Activated CD4-positive, alpha-beta T cell treated with anti-CD3 and anti-CD28 coated beads, Interleukin-10, Interleukin-2, amounts not matched to agents 100 ng/mL and 50 ng/mL, durations not matched to agents 16 hours and 8 hours (primary cell): ENCODE results near the gene PLD5.
"Not testable (repeated sequence)": the region's sequence is repeated elsewhere in the genome, so short reads cannot be mapped to it uniquely, and the experiment has no call there.

Experiments used
- DNase-seq: peaks from one replicate; pipeline ENCODE4 v3.0.0-alpha.2; 2020

The PLD5 gene

DNA sequence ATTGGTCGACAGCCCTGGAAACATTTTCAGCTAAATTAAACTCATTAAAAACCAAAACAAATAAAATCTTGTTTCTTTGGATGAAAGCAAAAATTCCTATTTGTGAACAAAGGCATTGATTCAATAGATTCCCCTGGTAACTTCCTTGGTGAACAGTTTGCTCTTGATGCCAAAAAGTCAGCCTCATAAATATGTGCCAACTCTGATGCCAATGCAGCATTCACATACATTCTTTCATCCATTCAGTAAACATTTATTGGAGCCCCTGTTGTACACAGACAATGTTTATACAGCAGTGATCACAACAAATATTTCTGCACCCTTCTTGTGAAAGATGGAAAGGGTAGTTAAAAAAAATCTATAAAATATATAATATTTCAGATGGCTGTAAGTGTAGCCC is 107.8 kb downstream of the PLD5 start:
- no peak for DNase-seq

DNA sequence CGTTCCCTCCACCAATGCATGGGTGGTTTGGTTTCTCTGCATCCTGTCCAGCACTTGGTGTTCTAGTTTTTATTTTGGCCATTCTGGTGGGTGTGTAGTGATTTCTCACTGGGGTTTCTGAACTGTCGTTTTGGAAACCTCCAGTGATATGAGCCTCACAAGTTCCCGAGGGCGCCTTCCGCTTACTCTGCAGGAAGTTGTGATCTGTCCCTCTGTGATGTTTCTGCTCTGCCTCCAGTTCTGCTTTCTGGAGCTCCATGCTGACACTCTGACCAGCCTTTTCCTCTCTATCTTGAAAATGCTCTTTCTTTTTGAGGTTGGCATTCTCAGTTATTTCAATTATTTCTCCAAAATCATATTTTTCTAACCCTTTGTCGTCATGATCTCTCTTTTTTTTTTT is 111.6 kb downstream of the PLD5 start:
- DNase-seq: no peak

DNA sequence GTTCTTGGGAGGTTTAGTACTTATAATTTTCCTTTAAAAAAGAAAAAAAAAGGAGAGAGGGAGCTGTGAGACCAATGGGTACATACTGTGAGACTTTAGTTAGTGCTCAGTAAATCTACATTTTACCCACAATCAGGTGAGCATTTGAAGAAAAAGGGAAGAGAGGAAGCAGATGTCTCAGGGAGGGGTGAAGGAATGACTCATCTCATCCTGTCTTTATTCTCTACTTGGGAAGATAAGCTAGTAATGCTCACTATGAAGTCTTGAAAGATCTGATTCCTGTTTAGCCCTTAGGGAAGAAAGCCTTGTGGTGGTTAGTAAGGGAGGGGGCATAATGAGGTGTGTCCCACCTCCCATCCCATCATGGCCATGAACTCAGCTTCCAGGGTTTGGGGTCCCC is 112.6 kb downstream of the PLD5 start:
- DNase-seq: no peak

DNA sequence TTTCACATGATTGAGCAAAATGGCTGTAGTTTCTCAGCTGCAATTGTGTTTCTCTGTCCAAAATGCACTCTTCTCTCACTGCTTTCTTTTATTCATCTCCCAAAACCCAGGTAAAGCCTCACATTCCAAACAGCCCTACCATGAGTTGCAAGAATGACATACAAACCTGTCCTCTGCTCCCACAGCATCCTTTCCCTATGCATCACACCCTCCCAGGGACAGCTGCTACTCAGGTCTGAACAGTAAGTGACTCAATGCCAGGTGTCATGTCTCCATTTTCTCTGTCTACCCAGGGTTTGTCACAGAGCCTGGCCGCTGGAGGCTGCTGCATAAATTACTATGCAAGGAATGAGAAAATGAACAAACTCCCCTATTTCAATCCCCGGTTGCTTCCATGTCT is 118.5 kb downstream of the PLD5 start:
- no peak for DNase-seq

DNA sequence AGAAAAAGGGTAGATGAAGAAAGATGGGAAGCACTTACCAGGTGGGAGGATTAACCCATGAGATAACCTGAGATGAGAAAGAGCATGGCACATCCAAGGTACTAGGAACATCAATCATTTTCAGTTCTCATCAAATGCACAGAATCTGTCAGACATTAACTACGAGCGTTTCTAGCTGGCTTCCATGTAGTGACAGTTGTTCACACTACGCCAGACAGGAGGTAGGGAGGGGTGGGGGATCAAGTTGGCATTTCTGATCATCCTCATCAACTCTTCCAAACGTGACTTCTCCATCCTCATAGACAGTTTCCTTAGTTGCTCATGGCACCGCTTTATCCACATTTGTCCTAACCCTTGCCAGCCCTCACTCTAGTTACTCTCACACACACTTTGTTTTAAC is 120.2 kb downstream of the PLD5 start:
- no peak for DNase-seq

DNA sequence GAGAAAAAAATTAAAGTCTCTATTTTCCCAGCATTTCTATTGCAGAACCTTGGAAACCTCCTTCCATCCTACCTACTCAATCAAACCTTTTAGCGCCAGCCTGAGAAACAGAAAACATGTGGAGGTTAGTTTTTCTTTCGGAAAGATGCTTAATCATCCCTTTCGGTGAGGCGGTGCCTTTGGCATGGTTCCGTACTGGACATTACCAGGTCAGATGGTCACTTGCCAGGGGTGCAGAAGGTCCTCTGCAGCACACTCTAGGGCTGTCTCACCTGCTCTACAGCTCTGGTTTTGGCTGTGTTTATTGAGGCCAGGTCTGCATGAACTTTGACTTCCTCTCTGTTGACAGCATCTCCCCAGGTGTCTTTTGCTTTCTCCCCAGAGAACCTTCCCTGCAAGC is 121.5 kb downstream of the PLD5 start:
- DNase-seq: no peak

DNA sequence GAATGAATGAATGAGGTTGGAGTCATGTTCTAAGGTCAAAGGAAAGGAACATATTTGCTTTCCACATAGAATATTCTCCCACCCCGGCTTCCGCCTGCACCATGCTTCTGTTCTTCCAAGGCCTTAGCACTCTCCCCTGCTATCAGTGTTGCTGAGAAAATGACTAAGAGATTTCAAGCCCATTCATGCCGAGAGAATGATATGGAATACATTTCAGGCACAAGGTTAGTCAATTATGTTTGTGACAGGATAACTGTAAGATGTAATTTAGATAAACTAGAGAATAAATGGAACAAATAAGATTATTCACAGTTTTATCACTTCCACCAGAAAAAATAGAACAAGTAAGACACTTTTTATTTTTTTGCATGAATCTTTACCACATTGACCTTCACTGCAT is 122.6 kb downstream of the PLD5 start:
- DNase-seq: no peak

DNA sequence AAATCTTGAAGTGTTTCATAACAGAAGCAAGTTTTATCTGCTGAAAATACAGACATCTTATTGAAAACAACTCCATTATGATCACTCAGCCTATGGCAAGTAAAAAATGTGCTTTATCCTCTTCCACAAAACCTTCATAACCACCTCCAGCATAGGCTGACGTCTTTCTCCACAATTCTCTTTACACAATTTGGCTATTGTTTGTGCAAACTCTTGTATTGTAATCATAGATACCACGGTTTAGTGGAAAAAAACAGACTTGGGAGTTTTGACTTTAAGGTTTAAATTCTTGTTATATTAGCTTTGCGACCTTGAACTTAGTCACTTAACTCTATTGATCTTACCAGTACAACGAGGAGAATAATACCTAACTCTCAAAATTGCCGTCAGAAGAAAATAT is 126.1 kb downstream of the PLD5 start:
- no peak for DNase-seq

DNA sequence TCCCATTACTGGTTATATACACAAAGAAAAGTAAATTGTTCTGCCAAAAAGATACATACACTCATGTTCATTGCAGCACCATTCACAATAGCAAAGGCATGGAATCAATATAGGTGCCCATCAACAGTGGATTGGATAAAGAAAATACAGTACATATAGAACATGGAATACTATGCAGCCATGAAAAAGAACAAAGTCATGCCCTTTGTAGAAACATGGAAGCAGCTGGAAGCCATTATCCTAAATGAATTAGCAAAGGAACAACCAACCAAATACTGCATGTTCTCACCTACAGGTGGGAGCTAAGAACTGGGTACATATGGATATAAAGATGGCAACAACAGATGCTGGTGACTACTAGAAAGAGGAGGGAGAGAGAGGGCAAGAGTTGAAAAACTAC is 132.6 kb downstream of the PLD5 start:
- no peak for DNase-seq

DNA sequence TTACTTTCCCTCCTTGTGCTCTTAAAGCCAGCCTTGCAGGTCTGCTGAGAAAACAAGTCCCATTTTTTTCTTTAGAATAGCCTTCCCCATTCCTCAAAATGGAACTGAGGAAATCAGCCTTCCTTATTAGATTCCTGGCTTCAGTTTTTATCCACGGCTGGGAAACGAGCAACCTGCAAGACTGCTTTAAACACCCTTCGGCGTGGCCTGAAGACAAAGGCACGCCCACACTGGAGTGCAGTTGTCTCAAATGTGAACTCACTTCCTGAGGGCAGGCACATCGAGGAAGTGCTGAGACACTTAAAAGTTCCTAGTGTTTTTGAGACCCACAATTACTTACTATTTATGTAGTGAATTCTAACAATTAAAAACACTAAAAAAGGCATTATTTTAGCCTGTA is 148.4 kb downstream of the PLD5 start:
- not testable (repeated sequence) for DNase-seq

DNA sequence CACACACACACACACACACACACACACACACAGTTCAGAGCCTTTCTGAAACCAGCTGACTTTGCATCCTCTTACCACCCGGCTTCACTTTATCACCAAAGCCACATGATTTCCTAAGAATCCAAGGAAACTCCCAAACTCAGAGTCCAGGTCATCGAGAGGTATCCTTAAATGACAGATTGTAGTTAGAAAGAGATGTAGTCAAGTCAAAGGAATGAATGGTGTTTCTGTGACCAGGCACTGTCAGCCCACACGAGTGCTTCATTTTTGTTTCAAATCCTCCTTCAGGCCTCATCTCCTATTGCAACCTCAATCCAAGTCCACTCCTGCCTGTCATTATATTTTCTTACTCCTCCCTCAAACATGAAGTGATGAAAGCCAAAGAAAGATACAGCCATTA is 174.1 kb downstream of the PLD5 start:
- not testable (repeated sequence) for DNase-seq

DNA sequence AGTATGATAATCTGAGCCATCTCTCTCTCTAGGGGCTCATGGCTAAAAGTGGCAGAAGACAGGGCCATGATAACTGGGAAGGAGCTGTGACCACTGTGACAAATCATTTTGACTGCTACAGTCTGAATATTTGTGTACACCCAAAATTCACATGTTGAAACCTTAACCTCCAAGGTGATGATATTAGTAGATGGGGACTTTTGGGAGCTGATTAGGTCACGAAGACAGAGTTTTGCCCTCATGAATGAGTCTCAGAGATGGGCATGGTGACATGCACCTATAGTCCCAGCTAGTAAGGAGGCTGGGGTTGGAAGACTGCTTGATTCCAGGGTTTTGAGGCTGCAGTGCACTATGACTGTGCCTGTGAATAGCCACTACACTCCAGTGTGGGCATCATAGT is 174.9 kb downstream of the PLD5 start:
- DNase-seq: no peak

DNA sequence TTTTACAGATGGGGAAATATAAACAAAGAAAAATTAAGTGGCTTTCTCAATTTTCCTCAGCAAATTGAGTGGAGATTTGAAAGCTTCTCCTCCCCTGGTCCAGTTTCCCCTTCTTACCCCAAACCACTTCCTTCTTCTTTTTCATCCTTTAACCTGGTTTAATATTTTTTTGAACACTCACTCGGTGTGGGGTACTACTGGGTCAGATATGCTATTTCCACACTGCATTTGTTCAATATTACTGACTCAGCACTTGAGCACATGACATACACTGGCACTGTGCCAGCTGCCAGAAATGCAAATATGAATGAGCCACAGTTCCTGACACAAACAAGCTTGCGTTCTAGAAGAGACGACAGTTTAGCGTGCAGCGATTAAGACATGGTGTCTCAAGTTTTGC is 193.6 kb downstream of the PLD5 start:
- DNase-seq: not testable (repeated sequence)

DNA sequence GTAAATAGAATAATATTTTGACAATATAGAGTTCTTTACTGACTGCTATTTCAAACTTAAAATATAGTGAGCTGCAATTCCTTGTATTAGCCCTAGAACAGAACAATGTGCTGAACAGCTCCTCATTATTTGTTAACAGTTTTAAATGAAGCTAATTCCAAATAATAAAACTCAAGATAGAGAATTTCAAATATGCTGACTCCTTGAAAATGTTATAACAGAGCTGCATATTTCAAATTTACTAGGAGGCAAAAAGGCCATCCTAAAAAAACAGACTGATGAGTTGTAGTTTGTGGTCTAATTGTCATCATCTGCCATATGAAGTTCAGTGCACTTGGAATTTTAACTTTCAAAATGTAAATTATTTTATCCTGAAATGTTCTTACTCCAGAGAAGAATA is 197.1 kb downstream of the PLD5 start:
- not testable (repeated sequence) for DNase-seq

DNA sequence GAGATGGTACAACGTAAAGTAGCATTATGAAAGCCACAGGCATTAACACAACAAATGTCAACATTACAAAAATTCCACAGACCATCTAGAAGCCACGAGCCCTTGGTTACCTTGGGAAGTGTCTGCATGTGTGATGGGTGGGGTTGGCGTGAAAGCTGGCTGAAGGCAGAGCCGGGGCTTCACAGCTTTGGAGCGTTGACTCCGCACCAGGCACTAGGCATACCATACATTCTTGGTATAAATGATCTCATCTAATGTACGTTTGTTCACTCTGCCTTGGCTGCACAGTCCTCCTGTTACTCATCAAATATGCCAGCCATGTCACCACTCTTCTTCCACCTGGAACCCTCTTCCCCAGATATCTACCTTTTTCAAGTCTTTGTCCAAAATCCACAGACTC is 202.5 kb downstream of the PLD5 start:
- not testable (repeated sequence) for DNase-seq

DNA sequence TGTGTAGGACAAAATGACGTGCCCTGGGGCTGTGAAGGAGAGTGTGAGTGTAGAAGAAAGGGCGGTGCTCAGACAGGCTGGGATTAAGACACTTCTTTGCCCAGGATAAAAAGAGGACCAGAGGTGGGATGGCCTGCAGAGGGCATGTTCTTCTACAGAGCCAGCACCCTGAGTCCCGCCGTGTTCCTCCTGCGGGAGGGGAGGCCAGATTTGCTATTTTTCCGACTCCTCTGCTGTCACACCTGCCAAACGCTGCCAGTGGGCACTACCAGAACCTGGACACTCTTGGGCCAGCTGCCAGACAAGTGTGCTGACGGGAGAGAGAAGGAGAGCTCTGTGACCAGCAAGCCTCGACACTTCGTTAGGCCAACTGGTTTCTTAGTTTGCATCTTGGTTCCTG is 206.4 kb downstream of the PLD5 start:
- no peak for DNase-seq

DNA sequence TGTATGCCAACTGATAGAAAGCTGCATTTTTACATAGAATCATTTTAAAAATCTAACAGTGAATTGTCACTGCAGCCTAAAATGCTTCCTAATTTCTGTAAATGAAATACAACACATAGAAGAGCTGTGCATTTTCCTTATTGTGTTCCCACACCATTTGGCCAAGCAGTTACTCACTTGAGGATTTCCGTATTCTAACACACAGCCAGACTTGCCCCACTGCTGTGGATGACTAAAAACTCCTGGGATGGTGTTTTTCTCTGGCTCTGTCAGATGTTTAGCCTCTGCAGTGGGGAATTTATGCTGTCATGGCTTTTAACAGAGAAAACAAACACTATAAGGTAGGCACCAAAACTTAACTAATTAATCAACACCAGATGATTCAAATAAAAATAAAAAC is 209.6 kb downstream of the PLD5 start:
- not testable (repeated sequence) for DNase-seq

DNA sequence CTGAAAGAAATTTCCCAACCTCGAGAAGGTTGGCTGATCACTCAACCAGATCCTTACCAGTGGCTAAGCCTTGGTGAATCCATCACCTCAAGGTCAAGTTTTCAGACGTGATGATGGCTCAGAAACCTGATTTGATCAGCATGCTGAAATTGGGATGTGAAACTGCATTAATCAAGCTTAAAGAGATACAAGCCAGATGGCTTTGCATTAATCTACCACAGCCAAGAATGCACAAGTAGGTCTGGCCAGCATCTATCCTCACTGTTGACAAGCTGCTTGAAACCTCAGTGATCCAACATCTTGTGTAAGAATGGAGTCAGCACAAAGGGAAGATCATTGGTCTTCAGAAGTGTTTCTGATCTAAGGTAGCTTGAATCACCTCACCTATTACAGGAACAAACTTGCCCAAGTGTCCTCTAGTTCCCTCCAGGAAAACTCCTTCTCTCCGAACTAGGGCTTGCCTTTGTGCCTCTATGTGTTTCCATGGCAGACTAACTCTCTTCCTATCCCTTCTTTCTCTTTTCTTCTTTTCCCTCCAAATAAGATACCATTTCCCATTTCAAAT is 210.3 kb downstream of the PLD5 start:
- DNase-seq: not testable (repeated sequence)

DNA sequence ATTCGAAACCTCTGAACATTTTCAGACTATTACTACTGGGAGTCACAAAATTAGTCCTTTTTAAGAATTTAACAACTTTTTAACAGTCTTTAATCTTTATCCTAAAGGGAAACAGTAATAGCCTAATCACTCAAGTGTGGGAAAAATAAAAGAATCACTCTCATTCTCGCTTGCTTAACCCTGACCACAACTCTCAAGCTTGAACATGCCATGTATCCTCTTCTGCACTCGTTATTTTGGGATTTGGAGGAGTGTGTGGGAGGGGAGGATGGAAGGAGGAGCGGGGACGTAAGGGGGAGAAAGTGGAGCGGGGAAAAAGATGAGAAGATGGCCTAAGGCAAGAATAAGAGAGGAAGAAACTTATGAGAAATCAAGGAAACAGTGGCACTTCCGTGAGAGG is 215.8 kb downstream of the PLD5 start:
- DNase-seq: not testable (repeated sequence)

DNA sequence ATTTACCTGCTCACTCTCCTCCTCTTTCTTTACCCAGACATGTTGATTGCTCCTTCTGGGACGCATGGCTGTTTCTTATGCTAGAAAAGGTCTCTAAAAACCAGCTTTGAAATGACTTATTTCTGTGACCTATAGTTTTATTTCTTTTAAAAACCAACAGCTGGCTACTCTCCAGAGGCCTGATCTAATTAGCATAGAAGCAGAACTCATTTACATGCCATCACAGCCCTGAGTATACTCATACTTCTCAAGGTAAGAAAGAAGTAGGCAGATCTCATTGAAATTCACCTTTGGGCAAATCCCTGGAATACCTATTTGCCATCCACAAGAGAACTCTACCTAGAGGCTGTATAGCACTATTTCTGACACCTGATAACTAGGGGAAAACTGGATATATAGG is 230.7 kb downstream of the PLD5 start:
- not testable (repeated sequence) for DNase-seq

DNA sequence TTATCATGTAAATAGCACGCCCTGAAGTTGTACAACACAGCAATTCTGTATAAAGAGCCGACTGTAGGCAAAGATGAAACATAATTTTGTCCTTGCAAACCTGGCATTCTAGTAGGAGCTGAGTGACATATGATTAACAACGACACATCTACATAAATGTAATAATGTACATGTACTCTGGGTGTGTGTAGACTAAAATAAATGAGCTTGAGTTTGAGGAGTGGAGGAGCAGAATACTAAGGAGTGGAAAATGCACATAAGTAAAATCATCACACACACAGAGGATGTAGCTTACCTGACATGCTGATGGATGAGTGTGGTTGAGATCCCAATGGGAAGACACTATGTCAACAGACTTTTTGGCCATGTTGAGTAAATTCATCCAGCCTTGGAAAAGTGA is 236.4 kb downstream of the PLD5 start:
- DNase-seq: not testable (repeated sequence)

DNA sequence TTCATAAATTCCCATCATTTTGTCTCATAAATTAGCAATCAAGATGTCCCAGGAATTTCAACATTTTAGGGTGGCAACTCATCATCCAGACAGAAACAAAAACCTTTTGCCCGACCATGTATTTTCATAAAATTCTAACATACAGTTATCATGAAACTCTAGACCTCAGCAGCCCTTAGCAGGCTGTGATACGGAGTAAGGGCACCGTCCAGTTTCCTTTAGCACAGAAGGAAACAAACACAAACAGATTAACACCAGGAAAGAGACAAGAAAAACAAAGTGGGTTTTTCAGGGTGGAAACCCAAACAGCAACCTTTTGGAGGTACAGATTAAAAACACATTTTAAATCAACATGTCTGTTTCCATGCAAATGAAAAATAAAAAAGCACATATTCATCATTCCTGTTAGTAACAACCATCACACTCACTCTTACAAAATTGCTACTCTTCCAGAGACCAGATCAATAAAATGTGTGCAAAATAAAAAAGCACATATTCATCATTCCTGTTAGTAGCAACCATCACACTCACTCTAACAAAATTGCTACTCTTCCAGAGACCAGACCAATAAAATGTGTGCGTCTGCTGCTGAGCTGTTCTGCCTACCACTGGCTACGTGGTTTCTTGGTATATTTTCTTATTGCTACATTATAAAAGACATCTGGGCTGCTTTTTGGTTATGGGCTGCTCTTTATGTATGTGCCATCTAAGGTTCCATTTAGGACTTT is 241.6 kb downstream of the PLD5 start:
- not testable (repeated sequence) for DNase-seq

DNA sequence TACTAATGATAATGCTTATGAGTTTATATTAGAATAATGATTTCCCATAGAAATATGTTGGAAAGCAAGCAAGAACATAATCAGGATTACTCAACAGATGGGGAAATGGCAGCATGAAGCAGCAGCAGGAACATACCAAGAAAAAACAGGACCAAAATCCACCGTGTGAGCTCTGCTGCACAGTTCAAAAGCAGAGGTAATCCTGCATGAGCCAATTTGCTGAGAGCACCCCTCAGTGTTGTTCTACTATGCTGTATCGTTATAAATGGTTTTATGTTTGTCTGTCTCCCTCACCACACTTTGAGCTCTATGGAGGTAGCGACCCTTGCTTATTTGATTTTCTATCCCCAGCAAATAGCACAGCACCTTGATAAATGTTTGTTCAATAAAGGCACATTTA is 246.1 kb downstream of the PLD5 start:
- DNase-seq: not testable (repeated sequence)

DNA sequence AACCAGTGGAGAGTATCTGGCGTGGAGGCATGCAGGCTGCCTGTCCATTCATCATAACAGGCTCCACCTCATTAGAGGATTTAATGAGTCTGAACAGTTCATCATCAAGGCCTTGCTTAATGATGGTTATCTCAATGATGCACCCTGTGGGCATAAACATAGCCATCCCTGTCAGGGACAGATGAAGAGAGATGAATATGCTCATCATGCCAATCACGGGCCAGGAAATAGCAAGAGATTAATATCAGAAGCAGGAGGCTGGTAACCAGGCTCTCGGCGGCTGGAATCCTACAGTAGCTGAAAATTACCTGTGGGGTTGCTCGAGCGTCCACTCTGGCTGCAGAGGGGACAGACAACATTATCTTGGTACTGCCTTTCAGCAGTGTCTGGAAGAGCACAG is 247.7 kb downstream of the PLD5 start:
- not testable (repeated sequence) for DNase-seq

DNA sequence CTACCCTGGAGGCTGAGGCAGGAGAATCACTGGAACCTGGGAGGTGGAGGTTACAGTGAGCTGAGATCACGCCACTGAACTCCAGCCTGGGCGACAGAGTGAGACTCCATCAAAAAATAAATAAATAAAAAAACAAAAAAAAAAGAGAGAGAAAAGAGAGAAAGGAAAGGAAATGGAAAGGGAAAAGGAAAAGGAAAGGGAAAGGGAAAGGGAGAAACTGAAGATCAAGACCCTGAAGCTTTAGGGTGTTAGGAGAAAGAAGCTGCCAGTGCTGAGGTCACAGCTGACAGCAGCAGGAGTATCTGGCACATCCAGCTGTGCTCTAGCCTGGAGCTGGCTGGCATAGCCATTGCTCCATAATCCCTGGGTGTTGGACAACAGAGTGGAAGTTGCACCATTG is 257.5 kb downstream of the PLD5 start:
- DNase-seq: not testable (repeated sequence)
